GM21737 (cell line): ENCODE measurements around the gene NR6A1.
"Not testable (repeated sequence)": the region's sequence is repeated elsewhere in the genome, so short reads cannot be mapped to it uniquely, and the experiment has no call there.

Source experiments
- ATAC-seq: cut with Tn5 transposase; IDR thresholded peaks from one replicate; pipeline ENCODE4 v1.9.1; 2021; ENCODE audit warnings: mild to moderate bottlenecking, moderate library complexity; ENCODE audit not compliant: unreplicated experiment

Gene NR6A1

DNA sequence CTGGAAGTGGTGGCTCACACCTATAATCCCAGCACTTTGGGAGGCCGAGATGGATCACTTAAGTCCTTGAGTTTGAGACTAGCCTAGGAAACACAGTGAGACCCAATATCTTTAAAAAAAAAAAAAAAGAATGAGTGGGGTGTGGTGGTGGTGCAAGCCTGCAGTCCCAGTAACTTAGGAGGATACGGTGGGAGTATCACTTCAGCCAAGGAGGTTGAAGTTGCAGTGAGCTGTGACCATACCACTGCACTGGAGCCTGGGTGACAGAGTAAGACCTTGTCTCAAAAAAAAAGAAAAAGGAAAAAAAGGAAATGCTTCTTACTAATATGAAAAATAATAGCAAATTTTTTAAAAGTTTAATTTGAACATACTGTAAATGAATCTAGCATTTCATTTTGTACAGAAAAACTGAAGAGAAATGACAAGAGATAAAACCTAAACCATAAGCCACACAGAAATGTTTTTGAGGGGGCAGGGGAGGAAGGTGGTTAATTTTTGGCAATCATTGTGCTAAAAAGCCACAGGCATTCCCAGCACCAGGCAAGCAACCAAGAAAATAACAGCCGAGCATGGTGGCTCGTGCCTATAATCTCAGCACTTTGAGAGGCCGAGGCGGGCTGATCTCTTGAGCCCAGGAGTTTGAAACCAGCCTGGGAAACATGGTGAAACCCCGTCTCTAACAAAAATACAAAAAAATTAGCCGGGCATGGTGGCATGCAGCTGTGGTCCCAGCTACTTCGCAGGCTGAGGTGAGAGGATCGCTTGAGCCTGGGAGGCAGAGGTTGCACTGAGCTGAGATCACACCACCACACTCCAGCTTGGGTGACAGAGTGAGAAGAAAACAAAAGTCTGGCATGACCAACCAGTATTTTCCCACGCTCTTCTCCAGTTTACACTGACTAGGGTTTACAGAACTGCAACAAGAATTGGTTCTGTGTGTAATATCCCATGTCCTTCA is 149.5 kb downstream of the NR6A1 start:
- no peak for ATAC-seq

DNA sequence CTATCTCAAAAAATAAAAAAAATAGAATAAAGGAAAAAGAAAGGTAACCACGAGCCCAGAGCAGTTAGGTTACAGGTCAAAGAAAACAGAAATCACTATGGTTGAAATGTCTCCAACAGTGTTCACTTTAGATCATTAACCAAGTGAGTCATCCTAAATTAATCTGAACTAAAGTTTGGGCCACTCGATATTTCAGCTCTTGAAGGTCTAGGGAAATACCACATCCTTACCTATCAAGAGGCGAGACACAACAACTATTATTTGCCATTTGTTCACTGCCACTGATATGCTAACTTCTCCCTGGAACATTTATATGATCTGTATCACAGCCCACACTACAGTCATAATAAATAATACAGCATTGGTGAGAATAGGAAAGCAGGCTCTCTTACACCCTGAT is 152.6 kb downstream of the NR6A1 start:
- no peak for ATAC-seq

DNA sequence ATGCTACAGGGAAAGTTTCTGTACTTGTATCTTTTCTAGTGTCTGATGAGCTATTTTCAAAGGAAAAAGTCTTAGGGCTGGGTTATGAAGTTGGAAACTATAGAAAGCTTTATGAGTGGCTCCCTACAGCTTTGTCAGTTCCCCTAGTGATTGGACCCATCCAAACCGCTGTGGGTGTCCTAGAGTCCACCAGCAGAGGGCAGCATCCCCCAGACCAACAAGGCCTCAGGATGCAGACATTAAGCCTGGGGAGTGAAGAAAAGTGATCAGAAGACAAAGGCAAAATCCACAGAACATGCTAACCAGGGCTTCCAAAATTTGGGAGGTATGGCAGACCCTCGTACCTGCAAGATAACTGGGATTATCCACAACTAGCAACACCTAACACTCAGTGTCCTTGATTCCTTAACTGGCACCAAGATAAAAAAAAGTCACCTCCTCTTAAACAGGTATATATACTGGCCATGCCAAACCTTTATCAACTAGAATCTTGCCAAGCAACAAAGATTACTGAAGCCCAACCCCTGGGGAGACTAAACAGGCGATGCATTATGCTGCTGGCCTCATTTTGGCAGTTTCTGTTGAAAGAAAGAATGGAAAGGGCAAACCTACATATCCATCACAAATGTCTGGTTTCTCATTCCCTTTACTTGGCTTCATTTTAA is 153.5 kb downstream of the NR6A1 start:
- ATAC-seq, result no peak

DNA sequence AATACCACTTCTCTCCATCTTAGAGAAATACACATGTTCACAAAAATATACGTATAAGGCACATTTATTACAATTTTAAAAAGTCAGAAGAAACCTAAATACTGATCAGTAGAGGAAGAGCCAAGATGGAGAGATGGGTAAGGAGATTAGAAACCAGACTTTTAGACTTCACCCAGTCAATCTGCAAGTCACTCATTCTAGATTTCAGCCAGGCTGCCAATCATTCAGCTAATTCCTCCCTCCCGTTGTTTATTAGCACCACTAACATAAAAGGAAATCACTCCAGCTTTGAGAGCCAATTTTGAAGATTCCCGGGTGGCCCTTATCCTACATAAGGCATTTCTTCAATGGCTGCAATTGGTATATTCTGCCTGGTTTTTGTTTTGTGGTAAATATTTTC is 154.2 kb downstream of the NR6A1 start:
- ATAC-seq, result no peak

DNA sequence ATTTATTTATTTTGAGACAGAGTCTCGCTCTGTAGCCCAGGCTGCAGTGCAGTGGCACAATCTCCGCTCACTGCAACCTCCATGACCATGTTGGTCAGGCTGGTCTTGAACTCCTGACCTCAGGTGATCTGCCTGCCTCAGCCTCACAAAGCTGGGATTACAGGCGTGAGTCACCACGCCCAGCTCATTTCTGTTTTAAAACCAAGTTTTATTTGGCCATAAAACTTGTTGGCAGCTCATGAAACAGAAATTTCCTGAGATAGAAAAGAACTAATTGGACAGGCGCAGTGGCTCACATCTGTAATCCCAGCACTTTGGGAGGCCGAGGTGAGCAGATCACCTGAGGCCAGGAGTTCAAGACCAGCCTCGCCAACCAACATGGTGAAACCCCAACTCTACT is 155.3 kb downstream of the NR6A1 start:
- not testable (repeated sequence) for ATAC-seq

DNA sequence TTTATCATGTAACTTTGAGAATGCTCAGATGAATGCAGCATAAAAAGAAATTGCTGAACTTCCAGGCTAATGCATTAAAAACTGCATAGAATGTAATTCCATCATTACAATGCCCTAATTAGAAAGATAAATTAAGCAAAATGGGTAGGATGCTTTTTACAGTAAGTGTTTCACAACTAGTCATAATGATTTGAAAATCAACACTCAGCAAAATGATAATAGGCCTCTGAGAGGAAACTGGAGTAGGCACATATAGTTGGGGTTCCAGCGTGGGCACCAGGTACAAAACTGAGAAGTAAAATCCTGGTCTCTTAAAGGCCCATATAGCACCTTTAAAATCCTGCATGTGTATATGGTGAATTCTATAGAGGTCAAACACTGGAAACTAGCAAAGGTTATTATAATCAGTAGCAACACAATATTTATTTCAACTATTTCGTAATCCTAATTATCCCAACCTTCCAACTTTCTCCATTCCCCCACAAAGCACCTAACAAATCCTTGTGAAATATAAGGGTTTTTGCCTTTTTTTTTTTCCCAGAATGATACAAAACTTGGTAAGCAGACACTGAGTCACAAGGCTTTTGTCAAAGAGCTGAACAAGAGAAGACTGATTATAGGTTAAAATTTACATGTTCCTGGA is 155.9 kb downstream of the NR6A1 start:
- no peak for ATAC-seq

DNA sequence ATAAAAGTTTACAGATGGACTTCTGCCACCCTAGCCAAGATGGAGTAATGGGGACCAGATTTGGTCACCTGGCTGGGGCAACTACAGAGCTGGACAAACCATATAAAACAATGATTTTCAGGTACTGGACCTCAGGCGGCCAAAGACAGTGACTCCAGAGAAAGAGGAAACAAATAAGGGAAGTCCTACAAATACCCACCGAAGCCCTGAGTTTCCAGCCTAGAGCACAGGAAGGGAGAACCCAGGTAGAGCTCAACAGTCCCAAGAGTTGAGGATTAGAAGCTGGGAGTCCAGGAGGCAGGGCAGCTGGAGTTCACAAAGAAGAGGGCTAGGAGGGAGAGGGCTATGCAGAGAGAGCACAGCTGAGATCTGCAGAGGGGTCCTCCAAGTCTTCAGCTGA is 157.3 kb downstream of the NR6A1 start:
- ATAC-seq, result no peak

DNA sequence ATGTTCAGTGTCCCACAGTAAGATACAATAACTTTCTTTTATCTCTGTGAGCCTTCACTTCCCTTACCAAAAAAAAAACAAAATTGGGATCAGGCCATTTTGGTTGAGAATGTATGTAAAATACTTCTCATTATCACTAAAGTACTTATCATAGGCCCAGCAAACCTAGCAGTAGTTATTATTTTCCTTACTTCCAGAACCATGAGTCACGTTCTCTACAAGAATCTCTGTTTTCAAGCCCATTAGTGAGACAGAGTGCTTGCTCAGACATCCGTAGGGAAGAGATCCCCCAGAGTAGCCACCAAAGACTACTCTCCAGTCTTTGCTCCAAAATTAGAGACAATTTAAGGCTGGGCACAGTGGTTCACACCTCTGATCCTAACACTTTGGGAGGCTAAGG is 160.0 kb downstream of the NR6A1 start:
- ATAC-seq, result no peak

DNA sequence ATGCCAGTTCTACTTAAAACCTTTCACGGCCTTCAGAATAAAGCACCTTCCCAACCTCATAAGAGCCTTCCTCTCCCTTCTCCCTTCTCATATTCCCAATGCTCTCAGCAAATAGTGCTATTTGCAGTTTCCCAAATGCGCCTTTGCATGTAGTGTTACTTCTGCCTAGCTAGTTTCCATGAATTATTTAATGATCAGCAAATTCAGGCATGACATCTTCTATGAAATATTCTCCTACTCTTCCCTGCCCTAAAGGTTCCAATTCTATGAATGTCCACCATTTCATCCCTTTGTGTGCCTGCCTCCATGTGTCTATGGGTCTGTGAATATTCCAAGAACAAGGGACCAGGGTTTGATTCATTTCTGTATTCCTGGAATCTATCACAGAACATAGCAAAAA is 165.1 kb downstream of the NR6A1 start:
- ATAC-seq, result no peak

DNA sequence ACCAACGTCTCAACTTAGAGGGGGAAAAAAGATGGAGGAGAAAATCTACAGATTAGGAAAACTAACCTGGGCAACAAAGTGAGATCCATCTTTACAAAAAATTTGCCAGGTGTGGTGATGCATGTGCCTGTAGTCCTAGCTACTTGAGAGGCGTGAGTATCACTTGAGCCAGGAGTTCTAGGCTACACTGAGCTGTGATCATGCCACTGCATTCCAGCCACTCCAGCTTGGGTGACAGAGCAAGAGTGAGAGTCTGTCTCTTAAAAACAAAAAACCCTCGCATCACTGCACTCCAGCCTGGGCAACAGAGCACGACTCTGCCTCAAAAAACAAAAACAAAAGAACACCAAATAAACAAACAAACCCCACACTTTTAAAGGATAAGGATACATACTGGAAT is 165.9 kb downstream of the NR6A1 start:
- no peak for ATAC-seq

DNA sequence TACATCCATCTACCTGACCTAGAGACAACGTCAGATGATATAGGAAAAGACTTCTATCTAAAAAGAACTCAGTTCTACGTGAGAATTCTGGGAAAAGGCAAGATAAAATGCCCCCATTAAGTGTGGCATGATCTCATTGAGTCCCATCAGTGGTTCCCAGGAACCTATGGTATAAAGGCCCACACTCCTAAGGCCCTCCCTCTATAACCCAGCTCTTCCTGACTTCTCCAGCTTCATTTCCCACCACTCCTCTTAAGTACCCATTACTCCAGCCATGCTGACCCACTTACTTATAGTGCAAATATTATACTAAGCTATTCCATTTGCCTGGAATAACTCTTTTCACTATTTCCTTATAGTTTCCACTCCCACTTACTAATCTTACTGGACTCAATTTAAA is 168.5 kb downstream of the NR6A1 start:
- ATAC-seq, result no peak

DNA sequence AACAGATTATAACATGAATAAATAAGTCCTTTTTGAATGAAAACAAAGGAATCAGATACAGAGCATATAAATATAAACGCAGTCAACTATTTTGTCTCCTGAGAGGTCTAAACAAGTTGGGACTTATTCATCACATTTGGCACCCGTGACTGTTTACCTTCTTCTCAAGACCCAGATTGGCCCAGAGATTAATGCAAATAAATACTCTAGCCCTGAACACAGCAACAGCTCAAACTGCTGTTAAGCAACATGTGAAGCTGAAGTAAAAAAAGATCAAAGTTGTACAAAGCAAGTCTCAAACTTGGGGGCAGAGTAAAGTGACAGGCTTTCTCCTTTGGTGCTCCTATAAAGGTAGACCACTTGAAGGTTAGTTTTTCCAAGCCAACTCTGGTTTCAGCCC is 168.9 kb downstream of the NR6A1 start:
- ATAC-seq, result no peak

DNA sequence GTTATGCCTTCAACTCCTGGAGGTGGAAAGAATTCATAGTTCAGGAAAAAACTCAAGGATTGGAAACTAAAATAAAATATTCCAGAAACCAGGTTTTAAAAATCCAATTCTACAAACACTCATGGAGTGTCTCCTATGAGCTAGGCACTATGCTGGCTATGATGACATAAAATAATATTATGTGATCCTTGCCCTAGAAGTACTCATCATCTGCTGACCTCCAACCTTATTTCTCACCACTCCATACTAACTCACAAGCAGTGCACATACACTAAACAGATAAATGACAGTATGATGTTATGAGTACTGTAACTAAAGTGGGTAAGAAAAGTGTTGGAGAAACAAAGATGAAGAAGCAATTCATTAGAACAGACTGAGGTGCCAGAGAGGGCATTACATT is 170.7 kb downstream of the NR6A1 start:
- no peak for ATAC-seq

DNA sequence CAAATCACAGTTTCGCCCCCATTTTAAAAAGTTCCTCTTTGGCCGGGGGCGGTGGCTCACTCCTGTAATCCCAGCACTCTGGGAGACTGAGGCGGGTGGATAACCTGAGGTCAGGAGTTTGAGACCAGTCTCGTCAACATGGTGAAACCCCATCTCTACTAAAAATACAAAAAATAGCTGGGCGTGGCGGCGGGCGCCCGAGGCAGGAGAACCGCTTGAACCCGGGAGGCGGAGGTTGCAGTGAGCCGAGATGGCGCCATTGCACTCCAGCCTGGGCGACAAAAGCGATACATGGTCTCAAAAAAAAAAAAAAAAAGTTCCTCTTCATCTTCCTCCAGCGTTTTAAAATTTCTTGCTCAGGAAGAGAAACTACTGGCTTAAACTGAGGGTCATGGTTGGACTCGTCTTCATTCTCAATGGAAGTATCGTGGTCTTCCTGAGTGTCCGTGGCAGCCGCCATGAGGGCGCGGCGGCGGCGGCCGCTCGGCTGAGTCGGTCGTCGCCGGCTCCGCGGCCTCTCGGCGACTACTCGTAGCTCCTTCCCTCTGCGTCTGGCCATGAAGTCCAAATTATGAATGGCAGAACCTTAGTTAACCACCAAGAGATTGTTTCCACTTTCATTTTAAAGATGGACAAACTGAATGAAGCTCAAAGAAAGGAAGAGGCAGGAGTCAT is 171.9 kb downstream of the NR6A1 start:
- ATAC-seq, result no peak

DNA sequence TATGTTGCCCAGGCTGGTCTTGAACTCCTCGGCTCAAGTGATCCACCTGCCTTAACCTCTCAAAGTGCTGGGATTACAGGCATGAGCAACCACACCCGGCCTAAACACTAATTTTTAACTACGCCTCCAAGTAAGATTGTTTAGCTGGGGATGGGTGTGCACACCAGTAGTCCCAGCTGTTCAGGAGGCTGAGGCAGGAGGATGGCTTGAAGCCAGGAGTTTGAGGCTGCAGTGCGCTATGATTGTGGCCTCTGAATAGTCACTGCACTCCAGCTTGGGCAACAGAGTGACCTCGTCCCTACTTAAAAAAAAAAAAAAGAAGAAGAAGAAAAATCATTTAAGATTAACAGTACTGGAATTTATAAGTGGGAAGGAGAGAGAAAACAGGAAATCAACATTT is 173.1 kb downstream of the NR6A1 start:
- ATAC-seq, result no peak

DNA sequence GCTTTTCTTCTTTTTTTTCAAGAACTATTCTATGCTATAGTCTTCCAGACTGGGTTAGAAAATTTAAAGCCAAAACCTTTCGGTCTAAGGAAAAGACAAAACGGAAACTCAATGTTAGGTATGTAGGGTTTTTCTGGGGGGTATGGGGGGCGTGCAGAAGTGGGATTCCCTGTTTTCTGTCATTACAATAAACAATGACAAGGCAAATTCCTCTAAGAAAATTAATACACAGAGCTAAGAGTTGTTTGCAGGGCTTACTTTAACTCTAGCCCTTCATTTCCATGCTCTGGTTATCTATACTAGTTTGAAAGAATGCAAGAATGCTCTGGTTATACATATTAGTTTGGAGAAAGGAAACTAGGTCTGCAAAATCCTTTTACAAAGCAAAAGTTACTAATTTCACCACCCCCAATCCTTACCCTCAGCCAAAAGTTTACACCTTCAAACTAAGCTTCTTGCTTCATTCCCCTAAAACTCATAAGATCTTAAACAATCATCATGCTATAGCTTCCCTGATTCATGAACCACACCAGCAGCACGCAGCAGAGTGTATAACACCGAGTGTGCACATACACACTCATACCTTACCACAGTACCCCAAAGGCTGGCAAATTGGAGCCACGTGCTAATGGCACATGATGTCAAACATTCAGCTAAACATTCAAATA is 174.8 kb downstream of the NR6A1 start:
- ATAC-seq, result no peak

DNA sequence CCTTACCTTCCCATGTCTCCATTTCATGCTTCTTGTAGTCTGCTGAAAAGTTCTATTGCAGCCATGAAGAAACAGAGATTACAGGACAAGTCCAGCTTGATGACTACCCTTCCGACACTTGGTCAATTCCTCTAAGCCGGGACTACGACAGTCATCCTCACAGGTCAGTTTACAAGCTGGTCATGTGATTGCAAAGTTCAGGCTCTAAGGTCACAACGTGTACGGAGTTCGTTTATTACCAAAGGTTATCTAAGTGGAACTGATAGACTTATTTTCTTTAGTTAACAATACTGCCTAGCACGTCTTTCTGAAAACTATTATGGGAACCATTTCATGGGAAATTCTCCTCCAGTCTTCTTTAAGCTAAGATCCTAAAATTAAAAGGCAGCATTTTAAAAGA is 175.4 kb downstream of the NR6A1 start:
- no peak for ATAC-seq

DNA sequence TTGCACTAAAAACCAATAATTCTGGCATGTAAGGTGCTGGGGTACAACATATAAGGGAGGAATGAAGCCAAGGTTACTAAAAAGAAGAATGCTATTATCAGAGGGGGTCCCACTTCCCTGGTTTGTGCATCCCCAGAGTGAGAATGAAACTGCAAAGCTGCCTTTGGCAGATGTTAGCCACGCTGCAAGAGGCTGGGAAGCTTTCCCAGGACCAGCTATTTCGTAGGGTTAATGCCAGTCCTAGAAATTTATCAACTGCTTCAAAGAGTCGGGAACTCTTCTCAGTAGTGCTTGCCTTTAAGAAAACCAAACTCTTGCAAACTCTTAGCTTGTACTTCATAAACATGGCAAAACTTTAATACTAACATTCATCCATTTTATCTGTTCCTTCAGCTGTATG is 176.4 kb downstream of the NR6A1 start:
- ATAC-seq, result no peak

DNA sequence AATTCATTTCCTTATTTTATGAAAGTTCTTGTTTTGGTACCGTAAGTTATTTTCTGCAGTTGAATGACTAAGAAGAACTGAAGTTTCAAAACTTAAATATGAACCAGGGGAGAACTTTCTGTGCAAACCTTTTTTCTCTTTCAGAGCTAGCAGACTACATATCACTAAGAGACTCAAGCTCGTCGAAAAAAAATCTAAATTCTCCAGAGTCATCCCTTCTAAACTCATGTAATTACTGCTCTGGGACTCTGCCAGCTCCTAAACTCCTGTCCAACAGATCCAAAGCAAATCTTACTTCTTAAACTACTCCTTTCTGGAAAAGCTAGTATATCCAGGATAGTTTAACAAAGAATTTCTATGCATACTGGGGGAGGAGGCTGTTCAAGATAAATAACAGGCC is 176.9 kb downstream of the NR6A1 start:
- ATAC-seq, result no peak

DNA sequence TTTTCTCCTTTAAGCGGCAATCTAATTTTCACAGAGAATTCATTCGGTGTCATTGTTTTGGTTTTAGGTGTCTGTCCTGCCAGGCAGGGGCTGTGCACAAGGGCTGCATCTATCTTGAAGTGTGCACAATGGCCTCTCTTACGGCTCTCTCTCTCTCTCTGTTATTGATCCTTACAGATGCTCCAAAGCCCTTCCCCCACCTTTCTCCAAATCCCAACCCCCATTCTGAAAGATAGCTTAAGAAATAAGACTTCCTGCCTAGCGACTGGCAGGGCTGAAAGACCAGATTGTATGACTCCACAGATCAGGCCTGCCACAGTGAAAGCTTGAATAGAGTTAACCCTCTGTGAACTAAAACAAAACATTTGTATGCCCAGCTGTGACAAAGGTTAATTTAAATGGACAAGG is 177.5 kb downstream of the NR6A1 start:
- no peak for ATAC-seq

DNA sequence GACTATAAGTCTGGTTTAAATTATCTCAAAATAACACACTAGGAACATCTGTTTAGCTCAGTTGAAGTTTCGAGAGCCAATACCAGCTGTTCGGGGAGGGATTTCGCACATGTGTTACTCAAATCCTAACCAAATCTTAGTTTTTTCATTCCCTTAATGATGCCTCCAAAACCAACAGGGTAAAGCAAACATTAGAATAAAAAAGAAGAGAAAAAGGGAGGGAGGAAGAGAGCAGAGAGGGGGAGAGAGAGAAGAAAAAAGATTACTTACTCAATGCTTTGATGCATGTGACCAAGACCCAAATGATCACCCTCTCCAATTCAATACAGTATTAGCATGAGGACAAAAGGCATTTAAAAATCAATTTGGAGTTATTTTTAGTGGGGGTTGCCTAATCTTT is 177.9 kb downstream of the NR6A1 start:
- ATAC-seq, result no peak
